GM23338 (cell line): Measurements from ENCODE around the gene PCDHGB4. TPM values are rescaled to one million over a fixed set of nuclear protein-coding genes. Genes with fewer than 3 reads are reported as not detected.
"Not testable (repeated sequence)": the region's sequence is repeated elsewhere in the genome, so short reads cannot be mapped to it uniquely, and the experiment has no call there.

Source experiments
- ATAC-seq: fragments of 200-7000 bp; cut with Tn5 transposase; 3 replicates; pipeline ENCODE4 v1.9.1; 2020
- DNase-seq: peaks from one replicate; pipeline ENCODE4 v3.0.0-alpha.2; 2015; ENCODE audit warnings: low spot score
- H2AFZ ChIP-seq: fragments of 200-600 bp; sonication (generic); 2 replicates; pipeline ENCODE4 v1.8.0; 2016; ENCODE audit warnings: antibody characterized with exemption, mild to moderate bottlenecking, moderate library complexity
- H3F3A ChIP-seq: fragments of 200-600 bp; sonication (generic); replicated peaks from 2 replicates; pipeline ENCODE4 v1.8.0; 2017; ENCODE audit warnings: antibody characterized with exemption, mixed run types, low read depth
- H3K27ac ChIP-seq: fragments of 200-600 bp; sonication (generic); 2 replicates; pipeline ENCODE4 v1.6.1; 2016; ENCODE audit warnings: low read depth
- H3K27me3 ChIP-seq: fragments of 200-600 bp; sonication (generic); 2 replicates; pipeline ENCODE4 v1.8.0; 2016; ENCODE audit warnings: mild to moderate bottlenecking, mixed run types, moderate library complexity; ENCODE audit not compliant: insufficient read depth
- H3K36me3 ChIP-seq: fragments of 200-600 bp; sonication (generic); 2 replicates; pipeline ENCODE4 v1.8.0; 2016; ENCODE audit warnings: mild to moderate bottlenecking; ENCODE audit not compliant: insufficient read depth
- H3K4me1 ChIP-seq: fragments of 200-600 bp; sonication (generic); 2 replicates; pipeline ENCODE4 v1.8.0; 2016; ENCODE audit warnings: mild to moderate bottlenecking, moderate library complexity; ENCODE audit not compliant: insufficient read depth
- H3K4me2 ChIP-seq: fragments of 200-600 bp; sonication (generic); 2 replicates; pipeline ENCODE4 v1.7.1; 2017; ENCODE audit warnings: mixed run types
- H3K4me3 ChIP-seq: fragments of 200-600 bp; sonication (generic); 2 replicates; pipeline ENCODE4 v1.6.1; 2016; ENCODE audit warnings: mixed run types
- H3K79me2 ChIP-seq: fragments of 200-600 bp; sonication (generic); replicated peaks from 2 replicates; pipeline ENCODE4 v1.8.0; 2017; ENCODE audit warnings: mild to moderate bottlenecking; ENCODE audit not compliant: insufficient read depth
- H3K9me2 ChIP-seq: fragments of 200-600 bp; sonication (generic); 2 replicates; pipeline ENCODE4 v1.8.0; 2017; ENCODE audit not compliant: insufficient read depth
- H4K20me1 ChIP-seq: fragments of 200-600 bp; sonication (generic); replicated peaks from 2 replicates; pipeline ENCODE4 v1.8.0; 2017; ENCODE audit warnings: mild to moderate bottlenecking; ENCODE audit not compliant: insufficient read depth
- H3K27ac Mint-ChIP-seq: 2 replicates; pipeline ENCODE4 v1.8.0; 2020; ENCODE audit warnings: inconsistent platforms, mild to moderate bottlenecking, moderate library complexity, mixed read lengths
- H3K27me3 Mint-ChIP-seq: 3 replicates; pipeline ENCODE4 v1.8.0; 2022; ENCODE audit warnings: low read depth, mild to moderate bottlenecking, moderate library complexity, mixed read lengths, inconsistent platforms; ENCODE audit not compliant: insufficient read depth, poor library complexity
- H3K36me3 Mint-ChIP-seq: 3 replicates; pipeline ENCODE4 v1.8.0; 2021; ENCODE audit warnings: low read depth, mild to moderate bottlenecking, inconsistent platforms, moderate library complexity, mixed read lengths
- H3K4me1 Mint-ChIP-seq: 3 replicates; pipeline ENCODE4 v1.8.0; 2020; ENCODE audit warnings: mild to moderate bottlenecking, inconsistent platforms, mixed read lengths
- H3K4me3 Mint-ChIP-seq: 3 replicates; pipeline ENCODE4 v1.8.0; 2021; ENCODE audit warnings: moderate library complexity, mild to moderate bottlenecking, inconsistent platforms, mixed read lengths
- H3K9me3 Mint-ChIP-seq: 3 replicates; pipeline ENCODE4 v1.8.0; 2020; ENCODE audit warnings: moderate library complexity, mild to moderate bottlenecking, inconsistent platforms, mixed read lengths
- CREB1 ChIP-seq: fragments of 250-450 bp; sonication (Bioruptor Pico); IDR thresholded peaks from 2 replicates; pipeline ENCODE4 v1.5.0; 2020; ENCODE audit warnings: low read depth, mild to moderate bottlenecking, moderate library complexity
- EZH2 ChIP-seq: fragments of 200-600 bp; sonication (generic); IDR thresholded peaks from one replicate; pipeline ENCODE4 v1.8.0; 2017; ENCODE audit warnings: antibody characterized with exemption, mild to moderate bottlenecking, low read depth; ENCODE audit not compliant: unreplicated experiment
- ZNF331 ChIP-seq: fragments of 250-450 bp; sonication (Bioruptor Pico); IDR thresholded peaks from 2 replicates; pipeline ENCODE4 v1.5.0; 2020; ENCODE audit warnings: low read depth, mild to moderate bottlenecking, moderate library complexity
- polyA plus RNA-seq: library from polyadenylated mRNA; unstranded; fragments of >200 nt; fragmentation: Nextera tagmentation; extraction: Ambion mirVana; gene quantifications from 2 replicates; pipeline ENCODE4 v1.2.1, GENCODE V29; 2016
- total RNA-seq: library from RNA; depleted of rRNA; stranded (reverse); fragments of >200 nt; shearing (Covaris generic); gene quantifications from 2 replicates; pipeline ENCODE4 v1.2.3, GENCODE V29; 2014
- TF ChIP-seq, protein P1 (sequence below), 2 experiments: fragments of 200-600 bp in 1 of 2; sonication (generic) in 1 of 2; conservative IDR thresholded peaks; 2 replicates each; pipeline versions ENCODE4 v1.5.1 to v1.6.1; 2016 to 2017; ENCODE audit warnings: antibody characterized with exemption in 2 of 2, low read depth in 2 of 2, mild to moderate bottlenecking in 2 of 2, moderate library complexity in 1 of 2
- TF ChIP-seq, protein P2 (sequence below): IDR thresholded peaks from one replicate; pipeline ENCODE4 v1.6.1; 2018; ENCODE audit warnings: antibody characterized with exemption; ENCODE audit not compliant: unreplicated experiment

PCDHGB4 gene
- total and polyA plus RNA-seq, 2 experiments from 2014 or later = 3.5 to 16.6 TPM

DNA sequence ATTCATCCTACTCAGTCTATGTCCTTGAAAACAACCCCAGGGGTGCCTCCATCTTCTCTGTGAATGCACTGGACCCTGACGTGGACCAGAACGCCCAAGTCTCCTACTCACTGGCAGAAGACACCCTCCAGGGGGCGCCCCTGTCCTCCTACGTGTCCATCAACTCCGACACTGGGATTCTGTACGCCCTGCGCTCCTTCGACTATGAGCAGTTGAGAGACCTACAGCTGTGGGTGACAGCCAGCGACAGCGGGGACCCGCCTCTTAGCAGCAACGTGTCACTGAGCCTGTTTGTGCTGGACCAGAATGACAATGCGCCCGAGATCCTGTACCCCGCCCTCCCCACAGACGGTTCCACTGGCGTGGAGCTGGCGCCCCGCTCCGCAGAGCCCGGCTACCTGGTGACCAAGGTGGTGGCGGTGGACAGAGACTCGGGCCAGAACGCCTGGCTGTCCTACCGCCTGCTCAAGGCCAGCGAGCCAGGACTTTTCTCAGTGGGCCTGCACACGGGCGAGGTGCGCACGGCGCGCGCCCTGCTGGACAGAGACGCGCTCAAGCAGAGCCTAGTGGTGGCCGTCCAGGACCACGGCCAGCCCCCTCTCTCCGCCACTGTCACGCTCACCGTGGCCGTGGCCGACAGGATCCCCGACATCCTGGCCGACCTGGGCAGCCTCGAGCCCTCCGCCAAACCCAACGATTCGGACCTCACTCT, 11.9 kb upstream of the PCDHGB4 start:
- H3F3A ChIP-seq, H3K4me3 Mint-ChIP-seq, H3K27ac Mint-ChIP-seq, H3K79me2 ChIP-seq, ATAC-seq, H3K36me3 ChIP-seq, H3K4me3 ChIP-seq, H4K20me1 ChIP-seq, H3K9me2 ChIP-seq, H2AFZ ChIP-seq, H3K27ac ChIP-seq, H3K27me3 Mint-ChIP-seq, H3K4me2 ChIP-seq, H3K27me3 ChIP-seq, H3K4me1 Mint-ChIP-seq, H3K4me1 ChIP-seq: not testable (repeated sequence)
- DNase-seq = peak; percentile 34
- TF ChIP-seq, protein P1, sequence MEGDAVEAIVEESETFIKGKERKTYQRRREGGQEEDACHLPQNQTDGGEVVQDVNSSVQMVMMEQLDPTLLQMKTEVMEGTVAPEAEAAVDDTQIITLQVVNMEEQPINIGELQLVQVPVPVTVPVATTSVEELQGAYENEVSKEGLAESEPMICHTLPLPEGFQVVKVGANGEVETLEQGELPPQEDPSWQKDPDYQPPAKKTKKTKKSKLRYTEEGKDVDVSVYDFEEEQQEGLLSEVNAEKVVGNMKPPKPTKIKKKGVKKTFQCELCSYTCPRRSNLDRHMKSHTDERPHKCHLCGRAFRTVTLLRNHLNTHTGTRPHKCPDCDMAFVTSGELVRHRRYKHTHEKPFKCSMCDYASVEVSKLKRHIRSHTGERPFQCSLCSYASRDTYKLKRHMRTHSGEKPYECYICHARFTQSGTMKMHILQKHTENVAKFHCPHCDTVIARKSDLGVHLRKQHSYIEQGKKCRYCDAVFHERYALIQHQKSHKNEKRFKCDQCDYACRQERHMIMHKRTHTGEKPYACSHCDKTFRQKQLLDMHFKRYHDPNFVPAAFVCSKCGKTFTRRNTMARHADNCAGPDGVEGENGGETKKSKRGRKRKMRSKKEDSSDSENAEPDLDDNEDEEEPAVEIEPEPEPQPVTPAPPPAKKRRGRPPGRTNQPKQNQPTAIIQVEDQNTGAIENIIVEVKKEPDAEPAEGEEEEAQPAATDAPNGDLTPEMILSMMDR (conservative IDR thresholded peaks at IDR 0.05; ENCODE audit: low read depth in 2 of 2) = peak; percentile 50 to 51
- Mint-ChIP-seq H3K9me3 (peaks cover 64% of the 10 kb centered on the region), H3K36me3 (peaks cover 60% of the 10 kb centered on the region)

DNA sequence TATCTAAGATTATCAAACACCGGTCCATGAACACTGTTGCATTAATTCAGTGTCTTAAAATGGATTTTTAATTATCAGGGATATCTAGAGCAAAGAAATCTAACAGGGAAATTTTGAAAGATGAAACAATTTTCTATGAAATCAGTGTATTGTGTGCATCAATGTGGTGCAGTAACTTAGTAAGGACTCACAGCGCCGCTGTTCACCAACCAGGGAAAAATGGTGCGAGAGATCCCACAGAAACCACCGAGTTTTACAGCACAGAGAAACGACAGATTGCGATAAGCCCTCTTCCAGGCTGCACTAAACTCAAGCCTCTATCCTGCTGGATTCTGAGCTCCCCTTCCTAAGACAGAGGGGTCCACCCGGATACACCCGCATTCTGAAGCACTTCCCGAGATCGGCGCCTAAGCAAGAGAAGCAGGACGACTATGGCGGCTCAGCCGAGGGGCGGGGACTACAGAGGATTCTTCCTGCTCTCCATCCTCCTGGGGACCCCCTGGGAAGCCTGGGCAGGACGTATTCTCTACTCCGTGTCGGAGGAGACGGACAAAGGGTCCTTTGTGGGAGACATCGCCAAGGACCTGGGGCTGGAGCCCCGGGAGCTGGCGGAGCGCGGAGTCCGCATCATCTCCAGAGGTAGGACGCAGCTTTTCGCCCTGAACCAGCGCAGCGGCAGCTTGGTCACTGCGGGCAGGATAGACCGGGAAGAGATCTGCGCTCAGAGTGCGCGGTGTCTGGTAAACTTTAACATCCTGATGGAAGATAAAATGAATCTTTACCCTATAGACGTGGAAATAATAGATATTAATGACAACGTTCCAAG, 4.8 kb upstream of the PCDHGB4 start, which contains the start of gene PCDHGA7:
Gene PCDHGA7, plus strand, starts transcription at position 274 of the 826 bp plus-strand sequence. Its CDS starts 158 bp downstream, at position 432.
- peak within 1 kb of the TSS; percentile 85 for H3K4me3 Mint-ChIP-seq
- Histone ChIP-seq H3K4me3 (no peak within 1 kb of the TSS), H3K36me3 (no peaks in the 10 kb centered on the region), H3K79me2 (no peaks in the 10 kb centered on the region), H3K4me1 (no peaks in the 10 kb centered on the region), H3F3A (no peaks in the 10 kb centered on the region), H3K4me2 (no peak within 1 kb of the TSS), H3K9me2 (no peaks in the 10 kb centered on the region), H3K27me3 (no peaks in the 10 kb centered on the region), H2AFZ (no peak within 1 kb of the TSS), H3K27ac (no peak within 1 kb of the TSS), H4K20me1 (no peaks in the 10 kb centered on the region)
- DNase-seq (no peak), ATAC-seq (peak; percentile 73)
- peaks cover 44% of the 10 kb centered on the region for H3K36me3 Mint-ChIP-seq
- TF ChIP-seq, protein P2, sequence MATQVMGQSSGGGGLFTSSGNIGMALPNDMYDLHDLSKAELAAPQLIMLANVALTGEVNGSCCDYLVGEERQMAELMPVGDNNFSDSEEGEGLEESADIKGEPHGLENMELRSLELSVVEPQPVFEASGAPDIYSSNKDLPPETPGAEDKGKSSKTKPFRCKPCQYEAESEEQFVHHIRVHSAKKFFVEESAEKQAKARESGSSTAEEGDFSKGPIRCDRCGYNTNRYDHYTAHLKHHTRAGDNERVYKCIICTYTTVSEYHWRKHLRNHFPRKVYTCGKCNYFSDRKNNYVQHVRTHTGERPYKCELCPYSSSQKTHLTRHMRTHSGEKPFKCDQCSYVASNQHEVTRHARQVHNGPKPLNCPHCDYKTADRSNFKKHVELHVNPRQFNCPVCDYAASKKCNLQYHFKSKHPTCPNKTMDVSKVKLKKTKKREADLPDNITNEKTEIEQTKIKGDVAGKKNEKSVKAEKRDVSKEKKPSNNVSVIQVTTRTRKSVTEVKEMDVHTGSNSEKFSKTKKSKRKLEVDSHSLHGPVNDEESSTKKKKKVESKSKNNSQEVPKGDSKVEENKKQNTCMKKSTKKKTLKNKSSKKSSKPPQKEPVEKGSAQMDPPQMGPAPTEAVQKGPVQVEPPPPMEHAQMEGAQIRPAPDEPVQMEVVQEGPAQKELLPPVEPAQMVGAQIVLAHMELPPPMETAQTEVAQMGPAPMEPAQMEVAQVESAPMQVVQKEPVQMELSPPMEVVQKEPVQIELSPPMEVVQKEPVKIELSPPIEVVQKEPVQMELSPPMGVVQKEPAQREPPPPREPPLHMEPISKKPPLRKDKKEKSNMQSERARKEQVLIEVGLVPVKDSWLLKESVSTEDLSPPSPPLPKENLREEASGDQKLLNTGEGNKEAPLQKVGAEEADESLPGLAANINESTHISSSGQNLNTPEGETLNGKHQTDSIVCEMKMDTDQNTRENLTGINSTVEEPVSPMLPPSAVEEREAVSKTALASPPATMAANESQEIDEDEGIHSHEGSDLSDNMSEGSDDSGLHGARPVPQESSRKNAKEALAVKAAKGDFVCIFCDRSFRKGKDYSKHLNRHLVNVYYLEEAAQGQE = no peak
- TF ChIP-seq, protein P1 (conservative IDR thresholded peaks at IDR 0.05; ENCODE audit: low read depth in 2 of 2) = no peak
- TF ChIP-seq ZNF331 (CRISPR knock-in tag) (no peak), CREB1 (CRISPR knock-in tag) (no peak), EZH2 (no peak)
- H3K9me3 Mint-ChIP-seq = peaks cover 58% of the 10 kb centered on the region
- no peaks in the 10 kb centered on the region for H3K4me1 Mint-ChIP-seq
- H3K27me3 Mint-ChIP-seq = peaks cover 10% of the 10 kb centered on the region
- peak within 1 kb of the TSS; percentile 90 for H3K27ac Mint-ChIP-seq
